Measurements from ENCODE around the gene TGFB1I1.
"Not testable (repeated sequence)": the region's sequence is repeated elsewhere in the genome, so short reads cannot be mapped to it uniquely, and the experiment has no call there.

Gene TGFB1I1

DNA sequence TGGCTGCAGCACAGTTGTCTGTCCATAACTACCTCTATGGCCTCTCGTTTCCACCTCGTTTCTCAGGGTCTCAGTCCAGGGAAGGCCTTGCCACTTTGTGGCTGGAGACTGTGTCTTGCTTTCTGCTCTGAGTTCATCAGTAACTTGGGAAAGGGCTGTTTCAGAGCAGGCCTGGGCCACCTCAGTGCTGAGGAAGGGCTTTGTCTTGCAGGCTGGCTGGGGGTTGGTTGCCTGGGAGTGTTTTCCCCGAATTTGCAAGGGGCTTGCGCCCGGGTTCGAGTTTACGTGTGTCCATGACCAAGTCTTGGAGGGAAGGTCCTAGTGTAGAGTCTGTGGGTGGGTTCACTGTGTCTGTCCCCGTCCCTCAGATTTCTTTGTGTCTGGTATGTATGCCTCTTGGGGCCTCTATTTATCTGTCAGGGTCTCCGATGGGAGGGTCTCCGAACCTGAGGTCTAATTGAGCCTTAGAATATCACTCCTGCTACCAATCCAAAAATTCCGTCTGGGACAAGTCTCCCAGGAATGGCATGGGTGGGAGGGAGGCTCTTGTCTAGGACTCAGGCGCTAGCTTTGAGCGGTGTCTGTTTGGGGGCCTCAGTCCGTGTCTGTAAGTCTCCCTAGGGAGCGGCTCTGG lies 594 bp upstream of the TGFB1I1 start:
- no peak for DNase-seq (ENCODE audit: low read depth in 2 of 2)

DNA sequence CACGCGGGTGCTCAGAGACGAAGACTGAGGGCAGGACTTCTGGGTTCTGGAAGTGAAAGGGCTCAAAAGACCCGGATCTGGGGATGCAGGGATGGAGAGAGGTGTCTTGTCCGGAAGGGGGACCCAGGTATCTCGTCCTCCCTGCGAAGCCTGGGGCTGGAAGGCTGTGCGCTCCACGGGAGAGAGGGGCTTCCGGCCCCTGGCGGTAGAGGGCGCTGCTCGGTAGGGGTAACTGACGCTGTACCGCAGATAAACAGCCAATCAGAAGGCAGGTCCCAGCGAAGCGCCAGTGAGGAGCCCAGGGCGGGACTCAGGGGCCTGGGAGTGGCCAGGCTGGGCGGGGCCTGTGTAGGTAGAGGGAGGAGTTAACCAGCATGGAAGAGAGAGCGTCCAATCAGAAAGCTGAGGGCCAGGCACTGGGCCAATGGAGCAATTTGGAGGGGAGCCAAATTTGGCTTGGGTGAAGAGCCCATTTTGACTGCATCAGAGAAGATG lies 804 bp downstream of the TGFB1I1 start:
- peak; percentile 83 to 85 for DNase-seq (ENCODE audit: low read depth in 2 of 2)

DNA sequence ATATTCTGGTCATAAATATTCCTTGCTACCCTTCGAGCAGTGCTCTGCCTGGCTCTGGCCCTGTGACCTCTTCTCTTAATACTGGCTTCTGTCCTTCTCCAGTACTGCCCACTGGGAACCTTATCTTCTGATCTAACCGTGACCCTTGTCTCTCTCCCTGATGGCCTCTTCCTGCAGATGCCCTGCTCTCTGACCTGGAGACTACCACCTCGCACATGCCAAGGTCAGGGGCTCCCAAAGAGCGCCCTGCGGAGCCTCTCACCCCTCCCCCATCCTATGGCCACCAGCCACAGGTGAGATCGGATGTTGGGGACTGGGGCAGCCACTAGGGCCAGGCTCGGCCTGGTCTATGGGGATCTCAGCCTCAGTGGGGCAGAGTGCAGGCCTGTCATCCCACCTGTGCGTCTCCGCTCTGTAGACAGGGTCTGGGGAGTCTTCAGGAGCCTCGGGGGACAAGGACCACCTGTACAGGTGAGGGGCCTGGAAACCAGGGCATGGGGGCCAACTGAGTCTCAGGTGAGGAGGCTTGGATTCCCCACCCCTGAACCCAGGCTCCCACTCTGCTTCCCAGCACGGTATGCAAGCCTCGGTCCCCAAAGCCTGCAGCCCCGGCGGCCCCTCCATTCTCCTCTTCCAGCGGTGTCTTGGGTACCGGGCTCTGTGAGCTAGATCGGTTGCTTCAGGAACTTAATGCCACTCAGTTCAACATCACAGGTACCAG lies 1.5 kb downstream of the TGFB1I1 start:
- DNase-seq (ENCODE audit: low read depth in 2 of 2): no peak

DNA sequence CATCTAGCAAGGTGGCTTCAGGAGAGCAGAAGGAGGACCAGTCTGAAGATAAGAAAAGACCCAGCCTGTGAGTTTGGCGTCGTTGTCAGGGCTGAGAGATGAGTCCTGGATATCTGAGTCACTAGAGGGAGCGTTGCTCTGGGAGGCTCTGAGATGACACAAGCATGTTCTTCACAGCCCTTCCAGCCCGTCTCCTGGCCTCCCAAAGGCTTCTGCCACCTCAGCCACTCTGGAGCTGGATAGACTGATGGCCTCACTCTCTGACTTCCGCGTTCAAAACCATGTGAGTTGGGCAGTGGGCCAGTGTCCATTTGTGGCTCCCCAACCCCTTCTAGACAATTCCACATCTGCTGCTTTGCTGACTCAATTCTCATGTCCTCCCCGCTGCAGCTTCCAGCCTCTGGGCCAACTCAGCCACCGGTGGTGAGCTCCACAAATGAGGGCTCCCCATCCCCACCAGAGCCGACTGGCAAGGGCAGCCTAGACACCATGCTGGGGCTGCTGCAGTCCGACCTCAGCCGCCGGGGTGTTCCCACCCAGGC lies 2.3 kb downstream of the TGFB1I1 start:
- DNase-seq (ENCODE audit: low read depth in 2 of 2): no peak

DNA sequence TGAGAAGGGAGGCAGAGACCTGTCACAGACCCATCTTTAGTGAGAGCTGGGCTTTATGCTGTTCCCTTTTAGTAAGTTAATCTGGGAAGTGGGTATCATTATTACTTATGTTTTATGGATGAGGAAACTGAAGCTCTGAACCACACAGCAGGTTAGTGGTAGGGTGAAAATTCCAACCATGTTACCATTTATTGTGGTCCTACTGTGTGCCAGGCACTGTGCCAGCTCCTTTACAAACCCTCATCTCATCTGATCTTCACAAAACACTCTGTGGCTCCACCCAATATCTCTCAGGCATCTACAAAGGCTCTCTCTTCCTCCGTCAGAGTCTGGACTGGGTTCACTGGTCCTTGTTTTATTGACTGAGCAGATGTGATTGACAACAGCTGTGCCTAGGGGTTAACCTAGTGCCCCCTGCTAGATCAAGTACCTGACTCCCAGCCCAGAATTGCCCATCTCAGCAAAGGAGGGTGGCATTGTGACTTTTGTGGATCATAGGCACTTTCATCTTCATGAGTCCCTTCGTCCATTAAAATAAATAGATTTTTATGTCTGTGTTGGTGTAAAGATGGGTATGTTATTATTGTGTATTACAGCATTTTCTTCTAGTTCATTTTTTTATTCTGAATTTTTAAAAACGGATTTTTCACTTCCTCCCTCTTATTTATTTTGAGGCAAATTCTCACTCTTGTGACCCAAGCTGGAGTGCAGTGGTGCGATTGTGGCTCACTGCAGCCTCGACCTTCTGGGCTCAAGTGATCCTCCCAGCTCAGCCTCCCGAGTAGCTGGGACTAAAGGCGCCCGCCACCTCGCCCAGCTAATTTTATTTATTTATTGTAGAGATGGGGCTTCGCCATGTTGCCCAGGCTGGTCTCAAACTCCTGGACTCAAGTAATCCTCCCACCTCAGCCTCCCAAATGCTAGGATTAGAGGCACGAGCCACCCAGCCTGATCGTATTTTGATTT lies 3.1 kb downstream of the TGFB1I1 start:
- DNase-seq (ENCODE audit: low read depth in 2 of 2): no peak

DNA sequence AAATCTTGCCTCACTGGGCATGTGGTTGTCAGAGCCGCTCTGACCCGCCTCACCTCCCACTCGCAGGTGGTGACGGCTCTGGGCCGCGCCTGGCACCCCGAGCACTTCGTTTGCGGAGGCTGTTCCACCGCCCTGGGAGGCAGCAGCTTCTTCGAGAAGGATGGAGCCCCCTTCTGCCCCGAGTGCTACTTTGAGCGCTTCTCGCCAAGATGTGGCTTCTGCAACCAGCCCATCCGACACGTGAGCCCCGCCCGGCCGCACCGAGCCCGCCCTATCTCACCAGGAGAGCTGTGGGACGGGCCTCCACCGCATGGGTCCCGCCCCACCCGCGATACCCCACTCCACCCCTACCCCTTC lies 4.0 kb downstream of the TGFB1I1 start:
- no peak for DNase-seq (ENCODE audit: low read depth in 2 of 2)

DNA sequence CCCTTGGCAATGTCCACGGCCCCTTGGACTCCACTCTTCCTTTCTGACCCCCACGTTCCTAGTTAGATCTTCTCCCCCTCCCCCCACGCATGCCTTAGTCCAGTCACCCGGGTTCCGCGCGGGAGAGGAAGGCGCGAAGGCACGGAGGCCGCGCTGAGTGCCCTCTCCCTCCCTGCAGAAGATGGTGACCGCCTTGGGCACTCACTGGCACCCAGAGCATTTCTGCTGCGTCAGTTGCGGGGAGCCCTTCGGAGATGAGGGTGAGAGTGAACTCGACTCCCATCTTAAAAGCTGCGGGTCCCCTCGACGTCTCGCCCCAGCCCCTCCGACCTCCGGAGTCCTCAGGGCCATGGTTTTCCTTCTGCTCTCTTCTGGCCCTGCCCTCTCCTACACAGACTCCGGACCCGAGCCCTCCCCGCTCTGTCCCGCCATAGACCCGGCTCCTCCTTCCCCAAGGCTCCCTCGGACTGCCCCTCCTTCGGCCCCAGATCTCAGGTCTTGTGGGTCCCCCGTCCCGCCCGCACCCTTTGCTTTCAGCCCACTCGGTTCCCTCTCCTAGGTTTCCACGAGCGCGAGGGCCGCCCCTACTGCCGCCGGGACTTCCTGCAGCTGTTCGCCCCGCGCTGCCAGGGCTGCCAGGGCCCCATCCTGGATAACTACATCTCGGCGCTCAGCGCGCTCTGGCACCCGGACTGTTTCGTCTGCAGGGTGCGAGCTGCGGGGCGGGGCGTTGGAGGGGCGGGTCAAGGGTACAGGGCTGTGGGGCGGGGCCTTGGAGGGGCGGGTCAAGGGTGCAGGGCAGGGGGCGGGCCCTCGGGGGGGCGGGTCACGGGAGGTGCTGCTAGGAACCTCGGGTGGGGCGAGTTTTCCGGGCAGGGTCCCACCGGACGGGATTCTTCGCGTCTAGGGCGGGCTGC lies 4.6 kb downstream of the TGFB1I1 start:
- DNase-seq (ENCODE audit: low read depth in 2 of 2): no peak

DNA sequence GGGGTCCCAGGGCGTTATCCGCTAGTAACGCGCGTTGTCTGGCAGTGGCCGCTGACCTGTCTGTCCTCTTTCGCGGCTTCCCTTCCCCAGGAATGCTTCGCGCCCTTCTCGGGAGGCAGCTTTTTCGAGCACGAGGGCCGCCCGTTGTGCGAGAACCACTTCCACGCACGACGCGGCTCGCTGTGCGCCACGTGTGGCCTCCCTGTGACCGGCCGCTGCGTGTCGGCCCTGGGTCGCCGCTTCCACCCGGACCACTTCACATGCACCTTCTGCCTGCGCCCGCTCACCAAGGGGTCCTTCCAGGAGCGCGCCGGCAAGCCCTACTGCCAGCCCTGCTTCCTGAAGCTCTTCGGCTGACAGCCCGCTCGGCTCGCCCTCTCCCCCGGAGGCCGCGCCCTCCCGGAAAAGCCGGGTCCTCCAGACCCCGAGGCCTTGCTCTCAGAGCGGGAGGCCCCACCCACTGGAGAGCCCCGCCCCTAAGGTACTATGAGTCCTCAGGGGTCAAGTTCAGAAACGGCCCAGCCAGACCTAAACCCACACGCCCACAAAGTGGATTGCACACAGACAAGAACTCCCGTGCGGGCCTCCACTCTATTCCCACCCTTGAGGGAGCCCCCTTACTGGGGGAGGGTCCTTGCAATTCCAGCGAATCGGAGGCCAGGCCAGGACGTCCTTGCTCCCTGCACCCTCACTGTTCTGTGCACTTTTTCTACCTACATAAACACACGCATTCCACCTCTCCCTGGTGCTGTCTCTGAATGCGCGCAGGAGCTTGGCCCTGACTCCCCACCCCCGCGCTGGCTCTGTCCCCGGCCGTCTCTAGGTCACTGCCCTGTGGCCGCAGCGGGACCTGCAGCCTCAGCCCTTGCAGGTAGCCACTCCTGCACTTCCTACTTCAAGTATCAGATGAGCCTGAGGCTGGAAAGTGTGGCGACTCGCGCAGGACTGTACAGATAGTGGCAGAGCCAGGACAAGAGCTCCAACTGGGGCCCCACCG lies 5.6 kb downstream of the TGFB1I1 start:
- DNase-seq (ENCODE audit: low read depth in 2 of 2): no peak

DNA sequence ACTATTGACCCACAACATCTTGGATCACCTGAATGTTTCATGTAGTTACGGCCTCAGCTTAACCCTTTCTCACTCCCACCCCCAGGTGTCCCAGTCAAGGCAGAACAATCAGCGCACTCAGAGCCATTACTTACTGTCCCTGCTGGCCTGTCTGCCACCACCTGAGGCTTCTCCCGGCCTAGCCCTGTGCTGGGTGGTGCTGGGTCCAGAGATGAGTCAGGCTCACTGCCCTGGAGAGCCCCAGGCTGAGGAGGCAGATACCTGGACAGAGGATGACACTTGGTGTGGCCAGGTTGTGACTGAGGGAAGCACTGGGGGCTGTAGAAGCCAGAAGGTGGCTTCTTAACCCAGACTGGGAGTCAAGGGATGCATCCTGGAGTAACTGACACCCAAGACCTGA lies 7.0 kb downstream of the TGFB1I1 start:
- DNase-seq (ENCODE audit: low read depth in 2 of 2): no peak

DNA sequence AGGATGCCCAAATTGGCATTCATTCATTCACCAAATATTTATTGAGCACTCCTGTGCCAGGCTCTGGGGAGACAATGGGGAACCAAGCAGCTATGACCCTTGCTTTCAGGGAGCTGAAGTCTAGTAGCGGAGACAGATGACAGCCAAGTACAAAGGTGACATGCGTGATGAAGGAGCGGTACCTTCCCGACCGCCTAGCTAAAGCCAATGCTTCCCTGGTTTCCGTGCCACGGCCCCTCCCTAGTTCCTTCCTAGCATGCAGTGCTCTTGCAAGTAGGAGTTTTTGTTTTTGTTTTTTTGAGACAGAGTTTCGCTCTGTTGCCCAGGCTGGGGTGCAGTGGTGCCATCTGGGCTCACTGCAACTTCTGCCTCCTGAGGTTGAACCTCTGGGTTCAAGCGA lies 7.8 kb downstream of the TGFB1I1 start:
- DNase-seq (ENCODE audit: low read depth in 2 of 2): no peak

DNA sequence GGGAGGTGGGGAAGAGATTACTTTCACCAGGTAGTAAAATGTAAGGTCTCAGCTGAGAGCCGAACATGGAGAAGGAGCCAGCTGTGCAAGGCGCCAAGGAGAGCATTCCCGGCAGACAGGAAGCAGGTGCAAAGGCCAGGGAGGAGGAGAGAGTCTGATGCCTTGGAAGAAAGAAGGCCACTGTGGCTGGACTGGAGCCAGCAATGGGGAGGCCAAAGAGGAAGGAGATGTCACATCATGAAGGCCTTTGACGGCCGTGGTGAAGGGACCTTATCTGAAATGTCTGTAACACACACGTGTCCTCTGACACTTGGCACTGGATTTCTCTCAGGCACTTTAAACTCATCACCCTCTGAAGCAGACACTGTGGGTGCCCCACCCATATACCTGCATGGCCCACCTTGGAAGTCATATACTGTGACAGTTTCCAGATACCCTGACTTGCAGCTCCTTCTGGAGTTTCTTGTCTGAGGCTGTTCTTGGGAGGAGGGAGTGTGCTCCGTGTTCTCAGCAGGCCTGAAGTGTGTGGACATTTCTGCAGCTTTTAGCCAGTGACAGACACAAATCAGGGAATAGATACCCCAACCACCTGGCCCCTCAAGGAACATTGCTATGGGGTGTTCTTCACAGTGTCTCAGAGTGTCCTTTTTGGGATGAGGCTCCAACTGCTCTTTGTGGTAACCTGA lies 9.0 kb downstream of the TGFB1I1 start:
- DNase-seq (ENCODE audit: low read depth in 2 of 2): no peak

DNA sequence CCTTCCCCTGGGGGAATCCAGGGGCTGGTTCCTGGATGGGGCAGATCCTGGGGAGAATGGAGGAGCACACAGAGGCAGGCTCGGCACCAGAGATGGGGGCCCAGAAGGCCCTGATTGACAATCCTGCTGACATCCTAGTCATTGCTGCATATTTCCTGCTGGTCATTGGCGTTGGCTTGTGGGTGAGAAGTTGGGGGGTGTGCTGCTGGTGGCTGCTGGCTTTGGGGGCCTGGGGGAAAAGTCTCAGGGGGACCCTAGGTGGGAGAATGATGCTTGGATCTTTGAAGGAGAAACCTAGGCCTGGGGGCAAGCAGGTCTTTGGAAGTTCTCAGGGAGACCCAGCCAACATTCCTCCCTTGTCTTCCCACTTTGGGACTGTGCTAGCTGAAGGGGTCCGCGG lies 11.1 kb downstream of the TGFB1I1 start, which contains the start of gene SLC5A2:
Gene SLC5A2 (plus strand): TSS at position 43 of the 400 bp plus-strand sequence. CDS start 14 bp downstream, at position 57.
- no peak for DNase-seq (ENCODE audit: low read depth in 2 of 2)

DNA sequence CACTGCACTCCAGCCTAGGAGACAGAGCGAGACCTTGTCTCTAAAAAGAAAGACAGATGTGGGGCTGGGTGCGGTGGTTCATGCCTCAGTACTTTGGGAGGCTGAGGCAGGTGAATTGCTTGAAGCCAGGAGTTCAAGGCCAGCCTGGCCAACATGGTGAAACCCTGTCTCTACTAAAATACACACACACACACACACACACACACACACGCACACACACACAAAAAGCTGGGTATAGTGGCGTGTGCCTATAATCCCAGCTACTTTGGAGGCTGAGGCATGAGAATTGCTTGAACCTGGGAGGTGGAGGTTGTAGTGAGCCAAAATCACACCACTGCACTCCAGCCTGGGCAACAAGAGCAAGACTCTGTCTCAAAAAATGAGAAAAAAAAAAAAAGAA lies 12.1 kb downstream of the TGFB1I1 start:
- not testable (repeated sequence) for DNase-seq (ENCODE audit: low read depth in 2 of 2)

DNA sequence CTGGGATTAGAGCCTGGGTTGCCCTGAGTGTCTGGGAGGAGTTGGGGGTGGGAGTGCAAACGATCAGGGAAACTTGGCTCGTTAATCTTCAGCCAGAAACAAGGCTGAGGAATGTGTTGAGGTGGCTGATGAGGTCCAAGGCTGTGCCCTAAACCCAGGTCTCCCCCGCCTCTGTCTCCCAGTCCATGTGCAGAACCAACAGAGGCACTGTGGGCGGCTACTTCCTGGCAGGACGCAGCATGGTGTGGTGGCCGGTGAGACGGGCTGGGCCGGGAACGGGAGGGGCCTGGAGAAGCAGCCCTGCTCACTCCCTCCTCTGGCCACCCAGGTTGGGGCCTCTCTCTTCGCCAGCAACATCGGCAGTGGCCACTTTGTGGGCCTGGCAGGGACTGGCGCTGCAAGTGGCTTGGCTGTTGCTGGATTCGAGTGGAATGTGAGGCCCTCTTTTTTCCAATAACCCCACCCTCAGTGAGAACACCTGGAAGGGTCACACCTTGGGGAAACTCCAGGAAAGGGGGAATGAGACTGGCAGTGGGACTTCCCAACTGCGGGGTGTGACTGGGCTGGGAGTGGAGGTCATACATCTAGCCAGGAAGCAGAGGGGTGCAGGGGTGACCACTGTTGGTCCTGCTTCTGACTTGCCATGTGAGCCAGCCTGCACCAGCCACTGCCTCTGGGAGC lies 12.7 kb downstream of the TGFB1I1 start:
- DNase-seq (ENCODE audit: low read depth in 2 of 2): no peak

DNA sequence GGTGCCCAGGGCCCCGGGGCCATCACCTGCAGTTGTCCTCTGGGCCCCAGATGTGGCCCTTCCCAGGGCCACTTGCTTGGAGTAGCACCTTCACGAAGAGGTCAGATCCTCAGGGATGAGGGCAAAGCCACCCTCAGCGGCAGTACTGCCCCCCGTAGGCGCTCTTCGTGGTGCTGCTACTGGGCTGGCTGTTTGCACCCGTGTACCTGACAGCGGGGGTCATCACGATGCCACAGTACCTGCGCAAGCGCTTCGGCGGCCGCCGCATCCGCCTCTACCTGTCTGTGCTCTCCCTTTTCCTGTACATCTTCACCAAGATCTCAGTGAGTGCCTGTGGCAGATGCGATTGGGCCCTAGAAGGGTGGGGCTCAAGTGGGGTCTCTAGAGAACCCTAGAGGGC lies 13.6 kb downstream of the TGFB1I1 start:
- DNase-seq (ENCODE audit: low read depth in 2 of 2): no peak

DNA sequence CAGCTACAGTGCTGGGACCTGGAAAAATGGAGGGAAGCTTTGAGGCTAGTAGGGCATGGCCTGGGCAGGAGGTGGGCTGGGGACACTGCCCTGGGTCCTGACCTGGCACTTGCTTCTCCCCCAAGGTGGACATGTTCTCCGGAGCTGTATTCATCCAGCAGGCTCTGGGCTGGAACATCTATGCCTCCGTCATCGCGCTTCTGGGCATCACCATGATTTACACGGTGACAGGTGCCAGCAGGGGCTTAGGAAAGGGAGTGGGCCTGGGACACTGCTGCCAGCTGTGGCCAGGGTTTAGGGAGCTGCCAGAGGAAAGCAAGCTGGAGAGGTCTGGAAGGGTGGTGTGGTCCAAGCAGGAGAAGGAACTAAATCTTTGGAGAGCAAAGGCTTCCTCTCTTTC lies 14.1 kb downstream of the TGFB1I1 start:
- no peak for DNase-seq (ENCODE audit: low read depth in 2 of 2)

DNA sequence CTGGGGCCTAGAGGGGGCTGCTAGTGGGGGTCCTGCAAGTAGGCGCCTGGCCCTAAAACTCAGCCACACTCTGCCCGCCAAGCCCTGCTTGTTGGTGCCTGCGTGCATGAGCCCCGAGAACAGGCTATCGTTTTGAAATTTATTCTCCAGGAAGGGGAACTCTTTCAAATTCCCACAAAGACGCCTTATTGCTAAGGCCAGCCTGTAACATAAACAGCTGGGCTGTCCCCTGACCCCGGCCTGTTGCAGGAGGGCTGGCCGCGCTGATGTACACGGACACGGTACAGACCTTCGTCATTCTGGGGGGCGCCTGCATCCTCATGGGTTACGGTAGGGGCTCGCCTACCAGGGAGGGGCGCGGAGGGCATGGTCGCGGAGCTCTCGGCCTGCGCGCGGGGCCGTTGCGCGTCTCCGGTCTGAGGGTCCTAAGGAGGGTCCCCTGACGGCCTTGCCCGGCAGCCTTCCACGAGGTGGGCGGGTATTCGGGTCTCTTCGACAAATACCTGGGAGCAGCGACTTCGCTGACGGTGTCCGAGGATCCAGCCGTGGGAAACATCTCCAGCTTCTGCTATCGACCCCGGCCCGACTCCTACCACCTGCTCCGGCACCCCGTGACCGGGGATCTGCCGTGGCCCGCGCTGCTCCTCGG lies 15.2 kb downstream of the TGFB1I1 start:
- DNase-seq (ENCODE audit: low read depth in 2 of 2): no peak

Data from fibroblast of skin of left biceps (primary cell).